HL-60/S4 treated with retinoic acid at 250 ng/mL for 4 days and 3 days (cell line): ENCODE data around the gene MICALL2.

Source experiments
- in situ Hi-C: fragments of 300-500 bp; cut with MboI; formaldehyde crosslinking; loops from 2 replicates; pipeline ENCODE4 v1.7.0; 2022; ENCODE audit warnings: low sequenced_read_pairs

The MICALL2 gene

DNA sequence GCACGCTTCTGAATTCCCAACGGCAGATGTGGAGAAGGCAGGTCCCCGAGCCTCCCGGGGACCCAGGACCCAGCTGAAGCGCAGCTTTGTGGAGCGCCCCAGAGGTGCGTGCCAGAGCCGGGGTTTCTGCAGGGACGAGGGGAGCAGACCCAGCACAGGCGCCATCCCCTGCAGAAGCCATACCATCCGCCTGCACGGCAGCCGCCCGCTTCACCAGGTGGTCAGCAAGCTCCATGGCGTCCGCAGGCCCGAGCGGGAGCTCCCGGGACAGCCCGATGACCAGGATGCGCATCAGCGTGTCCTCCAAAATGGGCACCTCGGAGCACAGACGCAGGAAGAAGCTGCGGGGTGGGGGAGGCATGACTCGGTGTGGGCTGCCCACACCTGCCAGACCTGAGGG is 34.3 kb upstream of the MICALL2 start:
- in situ Hi-C loops = no loop called here

DNA sequence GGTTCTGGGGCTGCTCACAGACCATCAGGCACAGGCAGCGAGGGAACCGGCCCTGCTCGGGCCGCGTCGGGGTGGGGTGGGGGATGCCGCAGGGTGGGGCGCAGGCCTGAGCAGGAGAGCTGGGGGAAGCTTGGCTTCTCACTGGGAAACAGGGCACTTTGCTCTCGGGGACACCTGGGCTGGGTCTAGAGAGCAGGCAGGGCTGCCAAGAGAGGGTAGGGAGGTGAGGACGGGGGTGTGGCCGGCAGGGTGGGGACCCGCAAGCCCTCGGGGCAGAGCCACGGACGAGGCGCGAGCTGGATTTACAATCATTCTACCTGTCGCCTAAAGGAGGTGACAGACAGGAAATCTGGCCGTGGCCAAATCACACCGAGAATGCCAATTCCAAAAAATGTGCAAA is 33.9 kb upstream of the MICALL2 start:
- in situ Hi-C loops = no loop called here

DNA sequence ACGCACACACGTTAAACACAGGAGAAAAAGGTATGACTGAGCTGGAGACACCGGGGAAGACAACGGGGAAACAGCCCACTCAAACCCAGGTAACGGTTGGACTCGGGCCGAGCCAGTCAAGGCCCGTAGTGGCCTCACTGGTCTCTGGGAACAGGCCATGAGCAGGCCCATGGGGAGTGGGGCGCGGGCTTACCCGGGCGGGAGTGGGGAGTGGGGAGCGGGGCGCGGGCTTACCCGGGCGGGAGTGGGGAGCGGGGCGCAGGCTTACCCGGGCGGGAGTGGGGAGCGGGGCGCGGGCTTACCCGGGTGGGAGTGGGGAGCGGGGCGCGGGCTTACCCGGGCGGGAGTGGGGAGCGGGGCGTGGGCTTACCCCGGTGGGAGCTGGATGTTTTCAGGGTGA is 33.4 kb upstream of the MICALL2 start:
- in situ Hi-C loops = no loop called here

DNA sequence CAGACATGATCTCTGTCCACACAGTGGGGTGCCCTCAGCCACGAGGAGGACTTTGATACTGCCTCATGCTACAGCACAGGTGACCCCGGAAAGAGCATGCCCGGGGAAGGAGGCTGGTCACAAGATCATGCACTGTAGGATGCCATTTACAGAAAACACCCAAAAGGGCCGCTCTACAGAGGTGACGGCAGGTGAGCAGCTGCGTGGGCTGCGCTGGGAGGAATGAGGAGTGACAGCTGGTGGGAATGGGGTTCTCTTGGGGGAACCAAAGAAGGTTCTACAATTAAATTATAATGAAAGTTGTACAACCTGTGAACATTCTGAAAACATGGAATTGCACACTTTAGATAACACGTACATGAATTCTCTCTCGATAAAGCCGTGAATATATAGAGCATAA is 33.0 kb upstream of the MICALL2 start:
- in situ Hi-C loops = no loop called here

DNA sequence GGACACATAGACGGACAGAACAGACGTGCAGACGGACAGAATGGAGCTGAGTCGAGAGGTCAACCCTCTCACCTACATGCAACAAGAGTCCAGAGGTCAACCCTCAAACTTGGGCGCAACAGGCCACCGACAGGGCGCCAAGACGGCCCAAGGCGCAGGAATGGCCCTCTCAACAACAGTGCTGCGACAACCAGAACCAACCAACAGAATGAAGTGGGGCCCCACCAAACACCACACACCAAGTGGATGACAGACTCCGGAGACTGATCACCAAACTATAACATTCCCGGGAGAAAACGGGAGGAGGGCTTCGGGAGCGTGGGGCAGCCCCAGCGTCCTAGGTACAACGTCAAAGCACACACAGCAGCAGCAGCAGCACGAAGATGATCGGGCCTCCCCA is 31.6 kb upstream of the MICALL2 start:
- in situ Hi-C loops = no loop called here

DNA sequence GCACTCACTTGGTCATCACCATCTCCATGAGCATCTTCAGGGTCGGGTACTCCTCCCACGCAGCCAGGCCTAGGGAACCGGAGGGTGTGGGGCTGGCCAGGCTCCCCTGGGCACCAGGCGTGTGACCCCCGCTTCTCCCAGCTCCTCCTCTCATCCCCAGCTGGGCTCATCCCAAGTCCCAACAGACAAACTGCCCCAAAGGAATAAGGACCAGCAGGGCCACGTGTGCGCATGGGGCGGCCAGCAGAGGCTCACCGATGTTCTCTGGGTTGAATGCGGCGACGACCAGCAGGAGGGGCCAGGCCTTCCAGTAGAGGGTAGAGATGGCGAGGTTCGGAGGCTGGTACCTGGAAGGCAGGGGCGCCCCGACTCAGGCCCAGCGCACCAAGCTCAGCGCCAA is 30.1 kb upstream of the MICALL2 start:
- in situ Hi-C loops = no loop called here

DNA sequence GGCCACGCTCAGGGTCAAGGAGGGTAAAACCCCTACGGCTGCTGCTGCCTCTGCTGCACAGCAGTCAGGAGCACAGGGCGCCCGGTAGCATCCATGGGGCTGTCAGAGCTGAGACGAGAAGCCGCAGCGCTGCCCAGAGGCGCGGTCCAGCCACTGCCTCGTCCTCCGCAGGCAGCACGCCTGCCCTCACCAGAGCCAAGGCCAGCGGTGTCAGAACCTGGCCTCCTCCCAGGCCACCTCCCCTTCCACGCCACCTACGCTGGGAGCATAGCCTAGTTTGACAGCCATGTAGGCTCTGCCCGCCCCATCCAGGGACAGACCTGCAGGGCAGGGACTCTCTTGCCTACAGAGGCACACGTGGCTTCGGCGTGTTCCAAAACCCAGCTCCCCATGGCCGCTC is 28.7 kb upstream of the MICALL2 start:
- in situ Hi-C loops = no loop called here

DNA sequence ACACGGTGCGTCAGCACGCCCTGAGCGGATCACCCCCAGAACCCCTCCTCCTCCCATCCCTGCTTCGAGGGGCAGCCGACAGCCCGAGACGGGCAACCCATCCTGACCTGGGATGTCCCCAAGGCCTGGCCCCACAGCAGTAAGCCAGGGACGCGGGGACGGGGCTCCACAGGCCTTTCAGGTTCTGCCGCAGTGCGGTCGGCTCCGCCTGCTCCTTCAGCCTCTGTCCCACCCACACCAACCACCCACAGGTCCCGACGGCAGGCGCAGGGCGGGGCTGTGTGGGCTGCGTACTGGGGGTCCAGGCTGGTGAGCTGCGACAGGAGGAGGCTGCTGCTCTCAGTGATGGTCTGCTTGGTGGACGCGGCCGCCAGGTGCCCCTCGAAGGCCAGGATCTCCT is 28.2 kb upstream of the MICALL2 start:
- in situ Hi-C loops = no loop called here

DNA sequence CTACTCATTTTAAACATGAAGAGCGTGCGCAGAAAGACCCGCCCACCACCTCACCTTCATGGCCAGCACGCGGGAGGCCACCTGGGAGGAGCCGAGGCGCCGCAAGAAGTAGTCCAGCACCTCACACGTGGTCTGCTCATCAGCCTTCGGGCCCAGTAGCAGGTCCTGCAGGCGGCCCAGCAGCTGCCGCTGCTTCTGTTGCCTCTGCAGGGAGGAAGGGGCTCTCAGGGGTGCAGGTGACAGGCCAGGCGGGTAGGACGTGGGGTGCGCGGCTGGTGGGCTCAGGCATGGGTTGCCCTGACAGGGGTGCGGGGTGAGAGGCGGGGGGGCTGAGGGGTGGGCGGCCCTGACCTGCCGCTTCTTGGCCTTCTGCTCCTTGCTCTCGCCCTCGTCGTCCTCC is 27.3 kb upstream of the MICALL2 start:
- in situ Hi-C loops = no loop called here

DNA sequence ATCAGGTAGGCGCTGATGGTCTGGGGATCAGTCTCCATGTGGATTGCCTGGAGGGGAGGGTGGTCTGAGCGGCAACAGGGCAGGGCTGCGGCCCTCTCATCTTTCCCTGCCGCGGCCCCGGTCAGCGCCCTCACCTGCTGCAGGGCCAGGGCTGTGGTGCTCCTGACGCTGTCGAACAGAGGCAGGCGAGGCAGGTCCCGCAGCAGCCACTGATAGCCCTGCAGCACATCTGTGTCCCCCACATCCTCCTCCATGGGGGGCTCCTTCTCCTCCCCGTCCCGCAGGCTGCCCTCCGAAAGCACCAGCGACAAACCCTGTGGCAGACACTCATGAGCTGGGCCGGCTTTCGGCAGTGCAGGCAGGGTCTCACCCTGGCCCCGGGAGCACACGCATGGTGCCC is 25.9 kb upstream of the MICALL2 start:
- in situ Hi-C loops = no loop called here

DNA sequence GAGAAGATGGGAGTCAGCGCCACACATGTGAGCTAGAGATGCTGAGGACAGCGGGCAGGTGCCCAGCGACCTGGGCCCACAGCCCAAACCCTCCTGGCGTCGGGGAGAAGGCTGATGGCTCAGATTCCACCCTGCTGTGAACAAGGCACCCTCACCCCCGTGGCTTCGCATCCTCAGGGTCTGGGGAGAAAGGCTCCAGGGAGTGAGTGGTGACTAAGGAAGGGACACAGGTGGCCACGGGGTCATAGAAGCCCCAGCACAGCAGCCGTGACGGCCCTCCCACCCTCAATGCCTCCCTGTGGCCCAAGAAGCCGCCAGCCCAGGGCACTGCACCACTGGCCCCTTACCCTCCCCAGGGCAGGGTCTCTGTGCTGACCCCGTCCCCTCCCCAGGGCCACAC is 25.3 kb upstream of the MICALL2 start:
- in situ Hi-C loops = no loop called here

DNA sequence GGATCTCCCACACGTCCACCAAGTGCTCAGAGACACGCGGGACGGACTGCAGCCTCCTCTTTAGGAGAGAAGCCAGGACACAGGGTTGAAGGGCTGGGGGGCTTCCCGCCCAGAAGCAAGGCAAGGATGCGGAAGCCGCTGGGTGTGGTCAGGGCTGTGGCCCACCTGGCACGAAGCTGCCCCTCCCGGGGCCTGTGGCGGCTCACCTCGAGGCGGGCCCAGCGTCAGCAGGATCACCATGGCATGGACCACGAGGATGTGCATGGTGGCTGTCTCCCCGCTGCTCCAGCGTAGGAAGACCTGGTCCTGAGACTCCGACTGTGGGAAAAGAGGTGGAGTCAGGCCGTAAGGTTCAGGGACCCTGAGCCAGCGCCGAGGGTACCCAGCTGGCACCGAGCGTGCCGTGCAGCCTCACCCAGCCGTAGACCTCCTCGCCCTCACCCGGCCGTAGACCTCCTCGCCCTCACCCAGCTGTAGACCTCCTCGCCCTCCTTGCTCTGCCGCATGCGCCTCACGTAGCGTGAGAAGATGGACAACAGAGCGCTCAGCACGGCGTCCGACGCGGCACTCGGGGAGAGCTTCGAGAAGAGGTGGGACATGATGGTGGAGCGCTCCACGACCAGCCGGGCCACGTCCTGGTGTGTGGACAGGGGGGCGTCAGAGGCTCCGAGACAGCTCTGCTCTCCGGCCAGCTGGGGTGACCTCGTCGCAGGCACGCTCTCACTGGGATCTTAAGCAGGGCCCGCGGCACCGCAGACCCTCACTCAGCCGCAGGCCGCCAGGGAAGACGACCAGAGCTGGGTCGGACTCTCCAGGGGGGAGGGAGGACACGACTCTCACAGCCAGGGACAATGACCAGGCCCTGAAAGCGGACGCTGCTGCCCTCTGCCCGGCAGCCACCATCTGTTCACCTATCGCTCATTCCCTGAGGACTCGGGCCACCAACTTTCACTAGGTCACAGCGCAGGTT is 24.6 kb upstream of the MICALL2 start:
- in situ Hi-C loops = no loop called here

DNA sequence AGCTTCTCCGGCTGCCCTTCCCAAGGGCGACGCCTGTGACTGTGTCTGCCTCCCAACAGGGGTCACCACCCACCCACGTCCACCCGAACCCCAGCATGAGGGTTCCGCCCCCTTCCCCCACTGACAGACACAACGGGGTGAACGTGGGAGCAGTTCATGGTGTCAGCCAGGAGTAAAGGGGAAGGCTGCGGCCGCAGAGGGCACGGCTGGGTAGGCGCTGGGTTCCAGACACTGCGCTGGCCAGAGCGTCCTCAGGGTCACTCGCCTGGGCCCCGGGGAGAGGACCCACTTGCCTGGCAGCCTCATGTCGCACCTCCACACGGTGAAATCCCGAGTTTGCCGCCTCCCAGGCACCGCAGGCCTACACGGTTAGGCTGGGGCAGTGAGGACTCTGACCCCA is 23.8 kb upstream of the MICALL2 start:
- in situ Hi-C loops = no loop called here

DNA sequence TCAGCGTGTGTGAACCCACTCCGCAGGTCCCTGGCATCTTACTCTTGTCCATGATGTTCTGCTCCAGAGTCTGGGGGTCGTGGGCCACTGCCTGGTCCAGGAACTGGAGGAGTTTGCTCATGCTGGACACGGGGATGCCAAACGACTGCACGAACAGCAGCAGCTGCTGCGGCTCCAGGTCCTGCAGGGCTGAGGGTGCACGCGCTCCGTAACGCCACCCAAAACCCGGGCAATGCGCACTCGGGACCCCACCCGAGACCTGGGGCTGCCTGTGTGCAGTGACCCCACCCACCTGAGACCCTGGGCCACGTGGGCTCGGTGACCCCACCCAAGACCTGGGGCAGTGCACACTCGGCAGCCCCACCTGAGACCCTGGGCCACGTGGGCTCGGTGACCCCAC is 22.0 kb upstream of the MICALL2 start:
- in situ Hi-C loops = no loop called here

DNA sequence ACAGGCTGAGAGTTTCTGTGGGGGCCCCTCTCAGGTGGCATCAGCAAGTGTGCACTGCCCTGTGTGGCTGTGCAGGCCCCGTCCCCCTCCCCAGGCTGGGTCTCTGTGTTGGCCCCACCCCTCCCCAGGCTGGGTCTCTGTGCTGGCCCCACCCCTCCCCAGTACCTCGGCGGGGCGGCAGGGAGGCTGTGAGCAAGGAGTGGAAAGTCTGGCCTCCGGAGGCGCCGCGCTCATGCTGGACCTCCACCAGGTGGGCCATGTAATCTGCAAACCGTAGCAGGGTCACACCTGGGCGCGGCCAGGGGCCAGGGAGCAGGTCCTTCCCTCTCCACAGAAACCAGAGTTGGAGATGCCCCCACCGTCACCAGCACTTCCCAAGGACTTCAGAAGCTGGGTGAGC is 21.4 kb upstream of the MICALL2 start:
- in situ Hi-C loops = no loop called here

DNA sequence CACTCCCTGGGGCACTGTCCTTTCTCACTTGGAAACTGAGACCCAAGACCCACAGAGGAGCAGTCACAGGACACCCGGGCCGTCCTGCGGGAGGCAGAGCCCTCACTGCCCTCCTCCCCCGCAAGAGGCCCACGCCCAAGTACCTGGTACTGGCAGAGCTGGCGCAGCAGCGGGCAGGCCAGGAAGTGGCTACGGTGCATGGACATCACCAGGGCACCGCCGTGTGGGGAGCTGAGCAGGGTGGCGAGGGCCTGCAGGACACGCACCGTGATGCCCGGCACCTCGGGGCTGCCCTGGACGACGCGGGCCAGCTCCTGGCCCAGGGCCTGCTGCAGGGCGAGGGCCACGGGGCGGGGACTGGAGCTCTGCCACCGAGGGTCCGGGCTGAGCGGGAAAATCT is 20.0 kb upstream of the MICALL2 start:
- in situ Hi-C loops = no loop called here

DNA sequence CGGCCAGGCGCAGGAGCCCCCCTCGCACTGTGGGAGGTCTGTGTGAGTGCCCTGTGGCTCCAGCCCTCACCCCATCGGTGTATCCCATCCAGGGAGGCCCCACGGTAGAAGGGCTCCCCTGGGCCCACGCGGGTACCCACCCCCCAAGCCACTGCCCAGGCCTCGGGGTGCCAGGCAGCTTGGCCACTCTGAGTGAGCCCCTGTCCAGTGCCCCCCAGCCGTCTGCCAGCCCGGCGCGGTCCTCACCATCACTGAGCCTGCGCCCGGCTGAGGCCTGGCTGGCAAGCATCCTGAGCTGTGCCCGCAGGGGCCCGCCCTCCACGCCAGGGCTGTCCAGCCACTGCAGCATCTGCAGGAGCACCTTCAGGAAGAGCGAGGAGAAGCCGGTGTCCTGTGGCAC is 19.2 kb upstream of the MICALL2 start:
- in situ Hi-C loops = no loop called here

DNA sequence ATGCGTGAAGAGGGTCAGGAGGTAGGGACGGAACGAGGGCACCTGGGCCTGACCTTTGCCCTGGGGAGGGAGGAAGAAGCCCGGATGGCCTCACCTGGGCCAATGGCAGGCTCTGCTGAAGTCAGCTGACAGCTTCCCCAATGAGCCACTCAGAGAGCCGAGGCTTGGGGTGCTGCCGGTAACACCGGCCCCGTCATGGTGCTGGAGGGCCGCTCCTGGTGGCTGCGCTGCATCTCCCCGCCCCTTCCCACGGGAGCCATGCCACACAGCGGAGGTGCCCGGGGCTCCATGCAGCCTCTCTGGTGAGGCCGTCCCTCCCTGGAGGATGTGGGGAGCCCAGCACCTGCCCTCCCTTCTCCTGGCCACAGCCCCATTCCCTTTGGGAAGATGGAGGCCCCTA is 17.6 kb upstream of the MICALL2 start:
- in situ Hi-C loops = no loop called here

DNA sequence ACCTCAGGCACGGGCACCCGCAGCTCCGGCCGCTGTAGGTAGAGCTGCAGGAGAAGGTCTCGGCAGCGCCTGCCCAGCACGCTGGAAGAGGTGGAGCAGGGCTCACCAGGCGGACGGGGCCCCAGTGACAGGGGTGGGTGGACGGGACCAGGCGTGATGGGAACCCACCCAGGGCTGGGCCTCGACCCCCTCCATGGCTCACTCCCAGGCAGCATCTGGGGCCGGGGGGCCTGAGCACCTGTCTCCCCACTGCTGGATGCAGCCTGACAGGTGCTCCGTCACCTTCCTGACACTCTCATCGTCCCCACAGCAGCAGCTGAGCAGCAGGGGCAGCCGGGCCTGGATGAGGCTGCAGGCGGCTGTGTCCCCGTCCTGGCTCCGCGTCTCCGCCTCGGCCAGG is 16.7 kb upstream of the MICALL2 start:
- in situ Hi-C loops = no loop called here

DNA sequence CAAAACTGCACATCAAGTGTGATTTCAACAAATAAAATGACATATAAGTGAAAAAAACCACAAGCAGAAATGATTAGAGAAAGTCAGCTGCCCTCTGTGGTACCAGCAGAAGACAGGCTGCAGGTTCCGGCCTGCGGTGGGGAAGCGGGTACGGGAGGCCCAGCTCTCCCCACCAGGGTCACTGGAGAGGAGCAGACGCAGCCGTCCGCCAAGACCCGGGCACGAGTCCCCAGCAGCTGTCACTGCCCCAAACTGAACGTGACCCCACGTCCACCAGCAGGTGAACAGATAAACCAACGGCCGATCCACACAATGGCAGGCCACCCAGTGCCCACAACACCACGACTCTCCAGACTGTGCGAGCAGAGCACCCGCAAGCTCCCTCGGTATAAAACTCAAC is 16.1 kb upstream of the MICALL2 start:
- in situ Hi-C loops = no loop called here

DNA sequence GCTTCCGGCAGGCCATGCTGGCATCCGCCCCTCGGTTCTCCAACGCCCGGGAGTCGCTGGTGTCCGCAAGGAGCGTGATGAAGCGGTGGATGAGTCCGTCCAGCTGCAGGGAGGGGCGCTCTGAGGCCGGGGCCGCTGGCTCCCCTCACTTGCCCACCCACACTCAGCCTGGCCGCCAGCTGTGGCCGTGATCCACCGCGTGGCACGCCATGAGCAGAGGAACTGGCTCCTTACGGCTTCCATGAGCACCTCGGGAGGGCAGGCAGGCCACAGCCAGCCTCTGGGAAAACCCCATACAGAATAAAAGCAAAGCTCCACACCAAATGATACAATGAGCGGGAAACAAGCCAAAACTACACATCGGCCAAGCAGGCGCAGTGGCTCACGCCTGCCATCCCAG is 15.5 kb upstream of the MICALL2 start:
- in situ Hi-C loops = no loop called here

DNA sequence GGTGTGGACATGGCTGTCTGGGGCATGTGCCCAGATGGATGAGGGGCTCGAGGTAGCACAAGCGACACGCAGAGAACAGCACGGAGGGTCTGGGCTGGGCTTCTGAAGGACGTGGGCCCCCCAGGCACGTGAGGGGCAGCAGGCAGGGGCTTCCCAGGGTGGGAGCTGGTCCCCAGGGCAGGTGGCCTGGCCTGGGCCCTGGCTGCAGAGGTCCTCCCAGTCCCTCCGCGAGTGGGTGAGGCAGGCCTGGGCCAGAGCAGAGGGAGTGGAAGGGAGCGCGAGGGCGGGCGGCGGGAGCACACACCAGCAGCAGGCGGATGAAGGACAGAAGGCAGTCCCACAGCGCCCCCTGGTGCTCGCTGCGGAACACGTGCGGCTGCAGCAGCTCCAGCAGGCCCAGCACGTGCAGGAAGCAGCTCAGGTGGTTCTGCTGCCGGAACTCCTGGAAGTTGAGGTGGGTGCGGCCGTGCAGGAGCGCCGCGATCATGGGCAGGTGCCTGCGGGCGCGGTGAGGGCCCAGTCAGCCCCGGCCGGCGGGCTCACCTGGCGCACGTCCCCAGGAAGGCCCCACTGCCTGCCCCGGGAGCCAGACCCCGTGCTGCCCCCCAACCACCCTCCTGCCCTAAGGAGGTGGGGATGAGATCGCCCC is 14.7 kb upstream of the MICALL2 start:
- in situ Hi-C loops = no loop called here

DNA sequence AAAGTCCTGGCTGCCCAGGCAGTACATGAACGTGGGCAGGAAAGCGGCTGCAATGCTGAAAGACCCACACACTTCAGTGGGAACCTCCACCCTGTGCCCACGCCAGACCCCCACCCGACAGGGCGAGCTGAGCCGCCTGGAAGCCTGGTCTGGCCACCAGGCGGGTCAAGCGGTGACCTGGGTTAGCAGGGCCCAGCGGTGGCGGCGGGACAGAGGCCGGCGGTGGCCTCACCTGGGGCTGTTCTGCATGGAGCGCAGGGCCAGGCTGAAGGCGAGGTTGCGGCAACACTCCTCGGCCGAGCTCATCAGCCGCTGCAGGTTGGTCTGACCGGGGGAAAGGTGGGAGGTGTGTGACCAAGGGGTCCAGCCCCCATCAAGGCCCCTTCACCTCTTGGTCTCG is 11.6 kb upstream of the MICALL2 start:
- in situ Hi-C loops = no loop called here
